Stimulated activated CD8-positive, alpha-beta memory T cell treated with anti-CD3 and anti-CD28 coated beads, Interleukin-12 subunit alpha, Interleukin-12 subunit beta, amount 100 ng/mL, for 24 hours (primary cell): ENCODE data around the gene MED7.
A peak's percentile ranks its signal among the peaks of the same experiment; 100 is the strongest.

ENCODE experiments used
- DNase-seq: peaks from one replicate; pipeline ENCODE4 v3.0.0-alpha.2; 2020; ENCODE audit errors: extremely low read depth

MED7 gene

GRCh38 chr5:157164521-157164920 is 21.9 kb upstream of the MED7 start:
- no peak for DNase-seq

DNA sequence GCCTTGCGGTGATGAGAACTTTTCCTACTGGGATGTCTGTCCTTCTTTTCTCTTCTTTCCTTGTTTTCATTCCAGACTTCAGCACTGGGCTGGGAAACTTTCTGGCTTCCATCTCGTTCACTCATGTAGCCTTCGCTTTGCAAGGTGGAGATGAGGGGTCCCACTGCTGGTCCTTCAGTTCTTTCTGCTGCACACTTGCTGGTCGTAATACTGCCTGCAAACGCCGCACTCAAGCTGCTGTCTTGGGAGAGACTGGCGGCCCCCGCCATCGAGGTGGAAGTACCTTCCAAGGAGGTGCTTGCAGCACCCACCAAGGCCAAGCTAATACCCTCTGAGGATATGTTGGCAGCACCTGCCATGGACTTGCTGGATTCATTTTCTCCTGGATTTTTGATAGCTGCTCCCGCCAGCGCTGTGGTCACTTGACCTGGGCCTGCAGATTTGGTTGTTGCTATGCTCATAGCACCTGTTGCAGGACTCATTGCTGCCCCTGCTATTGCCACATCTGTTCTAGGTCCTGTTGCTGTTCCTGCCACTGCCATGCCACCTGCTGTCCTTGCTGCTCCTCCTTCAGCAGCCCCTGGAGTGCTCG is 20.4 kb upstream of the MED7 start:
- DNase-seq = no peak

DNA sequence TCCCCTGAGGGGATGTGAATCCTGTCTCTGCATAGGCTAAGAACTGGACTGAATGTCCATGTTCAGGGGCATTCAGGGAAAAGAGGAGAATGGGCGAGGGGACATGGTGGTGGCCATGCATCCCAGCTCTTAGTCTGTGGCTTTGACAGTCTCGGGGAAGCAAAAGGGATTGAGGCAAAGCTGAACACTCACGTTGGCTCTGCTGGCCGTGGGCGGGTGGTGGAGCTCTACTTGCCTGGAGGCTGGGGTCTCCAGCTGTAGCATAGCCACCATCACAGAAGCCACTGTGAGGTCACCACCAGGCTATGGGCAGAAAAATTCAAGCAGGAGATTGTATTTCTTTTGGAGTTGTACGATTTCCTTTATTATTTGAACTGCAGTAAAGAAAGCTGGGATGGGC is 19.3 kb upstream of the MED7 start:
- DNase-seq = no peak

GRCh38 chr5:157160001-157160400 is 17.3 kb upstream of the MED7 start:
- no peak for DNase-seq

GRCh38 chr5:157159209-157159751 is 16.6 kb upstream of the MED7 start:
- no peak for DNase-seq

GRCh38 chr5:157157293-157157891 is 14.7 kb upstream of the MED7 start:
- DNase-seq = no peak

GRCh38 chr5:157155297-157155696 is 12.6 kb upstream of the MED7 start:
- DNase-seq = no peak

DNA sequence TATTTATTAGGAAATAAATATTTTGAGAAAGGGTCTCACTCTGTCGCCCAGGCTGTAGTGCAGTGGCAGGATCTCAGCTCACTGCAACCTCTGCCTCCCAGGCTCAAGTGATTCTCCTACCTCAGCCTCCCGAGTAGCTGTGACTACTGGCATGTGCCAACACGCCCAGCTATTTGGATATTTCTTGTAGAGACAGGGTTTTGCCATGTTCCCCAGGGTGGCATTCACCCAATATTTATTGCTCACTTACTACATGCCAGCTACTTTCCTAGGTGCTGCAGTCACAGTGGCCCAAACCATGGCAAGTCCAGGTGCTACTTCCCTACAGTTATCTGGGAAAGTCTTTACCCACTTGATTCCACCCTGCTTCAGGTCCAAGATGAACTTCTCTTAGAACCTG is 8.3 kb upstream of the MED7 start:
- DNase-seq = no peak

- peak; percentile 43 for DNase-seq
Measured at GRCh38 chr5:157148734-157149615, 6.3 kb upstream of the MED7 start.

DNA sequence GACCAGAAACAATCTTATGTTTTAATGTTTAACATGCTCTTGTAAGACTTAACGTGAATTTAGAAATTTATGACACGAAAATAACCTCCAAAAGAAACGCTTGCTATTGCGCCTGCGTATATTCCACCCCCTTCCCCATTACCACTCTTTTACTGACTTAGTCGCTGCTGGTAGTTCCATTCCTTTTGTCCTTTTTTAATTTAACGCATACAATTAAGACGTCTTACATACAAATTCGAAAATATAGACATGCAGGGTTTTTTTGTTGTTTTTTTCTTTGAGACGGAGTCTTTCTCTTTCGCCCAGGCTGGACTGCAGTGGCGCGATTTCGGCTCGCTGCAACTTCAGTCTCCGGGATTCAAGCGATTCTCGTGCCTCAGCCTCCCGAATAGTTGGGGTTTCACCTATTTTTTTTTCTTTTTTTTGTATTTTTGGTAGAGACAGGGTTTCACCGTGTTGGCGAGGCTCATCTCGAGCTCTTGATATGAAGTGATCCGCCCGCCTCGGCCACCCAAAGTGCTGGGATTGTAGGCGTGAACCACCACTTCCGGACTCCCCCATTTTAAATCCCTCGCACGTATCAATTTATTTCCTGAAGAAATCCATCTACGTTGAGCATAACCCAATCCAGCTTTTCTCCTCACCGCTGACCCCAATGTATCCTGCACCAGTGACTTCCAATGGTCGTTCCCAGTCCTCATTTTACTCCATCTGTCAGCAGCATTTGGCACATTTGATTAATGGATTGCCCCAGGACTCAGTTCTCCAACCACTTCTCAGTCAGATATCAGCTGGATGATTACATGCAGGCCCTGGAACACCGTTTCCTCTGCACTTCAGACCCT is 684 bp upstream of the MED7 start:
- no peak for DNase-seq

GRCh38 chr5:157137691-157138090 is 5.0 kb downstream of the MED7 start:
- DNase-seq = no peak

DNA sequence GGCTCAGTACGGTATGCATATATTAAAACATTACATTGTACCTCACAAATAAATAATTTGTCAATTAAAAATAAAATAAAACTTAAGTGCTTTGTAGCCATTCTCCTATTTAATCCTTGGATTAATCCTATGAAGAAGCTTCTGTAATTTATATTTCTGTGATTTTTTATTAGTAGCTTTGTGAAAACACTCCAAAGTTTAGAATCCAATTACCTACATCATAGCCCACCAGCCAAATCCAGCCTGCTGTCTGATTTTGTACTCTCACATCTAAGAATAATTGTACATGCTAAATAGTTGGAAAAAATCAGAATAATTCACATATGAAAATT is 10.4 kb downstream of the MED7 start:
- no peak for DNase-seq

DNA sequence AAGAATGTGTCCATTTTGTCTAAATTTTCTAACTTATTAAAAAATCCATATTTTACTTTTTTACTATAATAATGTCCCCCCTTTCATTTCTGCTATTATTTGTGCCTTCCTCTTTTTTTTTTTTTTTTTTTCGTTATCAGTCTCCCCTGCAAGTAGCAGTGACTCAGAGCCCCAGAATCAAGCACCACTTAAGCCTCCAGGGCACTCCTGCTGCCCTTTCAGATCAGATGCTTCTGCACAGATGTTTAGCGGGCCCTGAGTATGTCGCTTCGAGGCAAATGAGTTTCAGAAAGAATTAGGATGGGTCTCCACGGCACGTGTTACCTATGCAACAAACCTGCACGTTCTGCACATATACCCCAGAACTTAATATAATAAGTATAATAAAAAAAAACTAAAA is 11.7 kb downstream of the MED7 start:
- DNase-seq = no peak

- no peak for DNase-seq
Measured at GRCh38 chr5:157121709-157122108, 21.0 kb downstream of the MED7 start.

- DNase-seq = no peak
Measured at GRCh38 chr5:157120102-157120501, 22.6 kb downstream of the MED7 start.

DNA sequence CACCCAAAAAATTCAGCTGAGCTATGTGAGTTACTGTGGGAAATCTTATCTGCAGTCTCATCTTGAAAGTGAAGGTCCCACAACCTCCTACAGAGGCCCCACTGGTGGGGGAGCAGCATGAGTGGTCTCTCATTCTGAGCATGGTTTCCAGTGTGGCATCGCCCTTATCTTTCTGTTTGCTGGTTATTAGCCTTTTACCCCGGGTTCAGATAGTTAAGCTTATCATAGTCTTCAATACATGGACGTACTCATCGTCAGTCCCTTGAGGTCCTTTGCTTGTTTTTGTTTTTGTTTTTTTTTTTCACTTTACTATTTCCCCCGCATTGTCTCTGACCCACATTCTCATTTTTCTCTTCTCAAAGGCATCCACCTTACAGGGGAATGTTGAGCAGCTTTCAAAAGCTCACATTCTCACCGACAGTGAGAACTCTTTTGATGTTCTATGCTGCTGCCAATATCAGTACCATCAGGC is 26.1 kb downstream of the MED7 start:
- no peak for DNase-seq

GRCh38 chr5:157115502-157115901 is 27.2 kb downstream of the MED7 start:
- DNase-seq = no peak

DNA sequence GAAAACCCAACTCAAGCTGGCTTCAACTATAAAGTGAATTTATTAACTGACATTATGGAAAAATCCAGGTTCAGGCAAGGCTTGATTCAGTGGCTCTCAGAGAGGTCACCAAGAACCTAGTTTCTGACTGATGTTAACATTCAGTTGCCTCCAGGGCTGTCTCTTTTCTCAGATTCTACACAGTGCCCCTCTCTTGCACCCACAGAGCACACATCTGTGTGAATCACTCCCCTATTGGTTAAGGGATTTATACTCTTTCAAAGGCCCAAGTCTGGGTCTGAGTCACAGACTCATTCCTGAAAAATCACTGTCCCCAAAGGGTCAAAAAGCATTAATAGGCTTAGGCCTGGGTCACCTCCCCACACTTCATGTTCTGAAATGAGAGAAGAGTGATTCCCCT is 27.7 kb downstream of the MED7 start:
- no peak for DNase-seq

DNA sequence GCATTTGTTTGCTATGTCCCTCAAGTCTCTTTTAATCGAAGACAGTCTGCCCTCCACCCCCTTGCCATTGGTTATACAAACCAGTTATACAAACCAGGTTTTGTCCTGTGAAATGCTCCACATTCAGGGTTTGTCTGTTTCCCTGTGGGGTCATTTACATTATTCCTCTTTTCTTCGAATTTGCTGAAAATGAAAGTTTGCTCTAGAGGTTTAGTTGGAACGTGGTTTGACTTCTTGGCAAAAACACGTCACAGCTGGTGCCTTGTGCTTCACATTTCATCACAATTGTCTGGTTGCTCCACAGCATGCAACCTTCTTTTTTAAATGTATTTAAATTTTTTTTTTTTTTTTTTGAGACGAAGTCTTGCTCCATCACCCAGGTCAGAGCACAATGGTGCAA is 29.7 kb downstream of the MED7 start:
- no peak for DNase-seq

DNA sequence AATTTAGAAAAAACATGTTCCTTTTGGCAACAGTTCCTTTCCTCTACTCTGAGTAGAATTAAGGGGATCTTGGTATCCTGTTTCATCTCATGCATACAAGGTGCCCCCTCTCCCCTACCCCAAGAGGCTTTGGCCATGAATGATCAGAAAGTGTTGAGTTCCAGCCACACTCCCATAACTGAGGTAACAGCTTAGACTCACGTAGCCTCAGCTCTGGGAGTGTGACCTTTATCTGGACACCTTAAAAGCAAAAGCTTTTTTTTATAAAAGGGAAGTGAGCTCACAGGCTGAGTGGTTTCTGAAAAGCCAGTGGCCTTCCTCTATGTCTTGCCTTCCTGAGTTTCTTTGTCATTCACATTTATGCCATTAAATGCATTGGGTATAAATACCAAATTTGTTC is 32.9 kb downstream of the MED7 start:
- DNase-seq = no peak

GRCh38 chr5:157108976-157109375 is 33.7 kb downstream of the MED7 start, which contains the start of gene HAVCR2:
Gene HAVCR2, minus strand, starts transcription at chr5:157109044. Its CDS starts 61 bp downstream, at chr5:157108983.
- no peak for DNase-seq

DNA sequence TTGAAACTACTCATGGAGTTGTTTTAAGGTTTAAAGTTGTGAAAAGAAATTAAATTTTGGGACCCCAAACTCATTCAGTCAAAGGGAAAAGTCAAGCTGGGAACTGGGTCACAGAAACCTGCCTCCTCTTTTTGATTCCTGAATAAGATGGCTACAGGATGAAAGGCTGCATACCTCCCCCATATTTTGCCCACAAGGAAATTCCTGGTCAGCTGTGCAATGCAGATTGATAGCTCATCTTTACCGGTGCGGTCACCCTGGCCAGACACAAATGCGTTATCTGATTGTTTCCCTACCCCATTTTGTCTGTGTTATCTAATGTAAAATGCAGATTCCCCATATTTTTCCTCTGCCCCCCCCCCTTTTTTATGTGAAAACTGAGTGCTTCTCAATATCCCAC is 35.2 kb downstream of the MED7 start:
- no peak for DNase-seq
